NCI-H1436 treated with DMSO at 0.1 percent for 48 hours (cell line): ENCODE results near the gene USP3.

Experiments used
- DNase-seq: peaks from one replicate; lab custom pipeline; 2025; lab: John Stamatoyannopoulos, UW

Gene USP3

DNA sequence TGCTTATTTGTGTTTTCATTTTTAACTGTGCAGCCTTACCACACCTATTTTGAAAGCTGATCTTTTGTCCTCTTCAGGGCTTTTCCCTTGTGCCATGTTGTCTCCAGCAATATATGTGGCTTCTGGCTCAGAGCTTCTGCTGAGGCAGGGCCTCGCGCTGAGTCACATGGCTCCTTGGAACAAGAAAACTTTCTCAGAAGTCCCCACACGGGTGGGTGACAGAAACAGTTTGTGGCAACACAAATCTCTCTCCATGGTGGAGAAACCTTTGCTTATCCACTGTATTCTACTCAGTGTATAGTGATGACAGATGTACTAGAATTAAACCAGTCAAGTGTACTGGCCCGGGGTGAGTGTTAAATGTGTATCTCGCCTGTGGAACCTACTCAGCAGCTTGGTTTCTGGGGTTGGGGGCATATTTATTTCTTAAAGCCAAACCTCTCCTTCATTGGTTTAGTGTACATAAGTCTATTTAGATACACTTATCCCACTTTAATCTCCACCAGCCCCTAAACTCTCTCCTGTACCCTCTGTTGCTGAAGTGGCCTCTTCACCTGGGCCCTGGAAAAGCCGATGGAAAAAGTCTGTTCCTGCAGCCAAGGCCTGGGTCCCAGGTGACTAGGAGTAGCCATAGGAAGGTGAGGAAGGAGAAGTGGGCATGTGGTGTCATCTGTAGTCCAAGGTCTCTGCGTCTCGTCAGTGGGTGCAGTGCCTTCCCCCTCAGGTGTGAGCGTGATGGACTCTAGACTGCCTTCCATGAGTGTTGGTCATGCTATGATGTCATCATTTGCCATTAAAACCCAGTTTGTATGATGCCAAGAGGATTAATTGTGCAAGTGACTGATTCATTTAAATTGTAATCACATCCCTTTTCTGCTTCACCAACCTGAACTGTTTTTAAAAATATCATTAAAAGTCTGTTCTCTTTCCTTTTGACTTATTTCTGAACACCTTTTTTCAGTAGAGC is 89.6 kb downstream of the USP3 start:
- DNase-seq, result no peak

DNA sequence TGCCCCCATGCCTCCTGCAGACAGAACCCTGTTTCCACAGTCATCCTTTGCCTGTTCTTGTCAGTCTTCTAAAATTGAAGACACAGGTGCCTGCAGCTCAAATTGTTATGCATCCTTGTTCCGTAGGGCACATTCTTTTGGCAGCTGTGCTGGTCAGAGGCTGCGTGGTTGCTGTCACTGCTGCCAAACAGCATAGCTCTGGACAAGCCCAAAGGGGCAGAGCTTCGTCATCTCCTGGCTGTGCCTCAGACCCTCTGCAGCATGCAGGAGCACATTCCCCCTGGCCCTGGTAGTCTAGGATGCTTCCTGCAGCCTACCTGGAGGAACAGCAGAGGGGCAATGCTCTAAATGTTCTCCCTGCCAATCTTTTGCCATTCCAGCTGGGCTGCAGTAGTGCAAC is 90.7 kb downstream of the USP3 start:
- no peak for DNase-seq

DNA sequence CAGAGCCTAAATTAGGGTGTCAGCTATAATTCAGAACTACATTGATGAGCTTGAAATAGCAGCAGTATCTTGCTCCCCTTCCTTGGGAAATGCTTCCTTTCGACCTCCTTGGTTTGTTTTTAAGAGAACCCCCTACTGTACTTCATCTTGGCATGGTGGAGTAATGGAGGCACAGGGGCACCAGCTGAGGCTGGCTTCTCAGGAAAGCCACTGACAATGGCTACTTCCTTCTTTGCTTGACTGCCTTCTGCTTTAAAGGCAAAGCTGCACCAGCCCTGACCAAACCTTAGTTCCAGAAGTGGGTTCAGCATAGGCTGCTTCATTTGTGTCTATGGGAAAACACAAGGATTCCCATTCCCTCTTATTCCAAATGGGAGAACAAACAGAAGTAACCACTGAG is 91.3 kb downstream of the USP3 start:
- DNase-seq, result no peak

- no peak for DNase-seq
Measured at GRCh38 chr15:63596676-63597037, 92.3 kb downstream of the USP3 start.

GRCh38 chr15:63597038-63597790 is 92.8 kb downstream of the USP3 start, which contains the start of gene FBXL22:
Gene FBXL22 (plus strand): TSS chr15:63597387. CDS start chr15:63597393, 6 bp downstream.
- no peak for DNase-seq

- DNase-seq, result no peak
Measured at GRCh38 chr15:63597821-63598220, 93.4 kb downstream of the USP3 start.

DNA sequence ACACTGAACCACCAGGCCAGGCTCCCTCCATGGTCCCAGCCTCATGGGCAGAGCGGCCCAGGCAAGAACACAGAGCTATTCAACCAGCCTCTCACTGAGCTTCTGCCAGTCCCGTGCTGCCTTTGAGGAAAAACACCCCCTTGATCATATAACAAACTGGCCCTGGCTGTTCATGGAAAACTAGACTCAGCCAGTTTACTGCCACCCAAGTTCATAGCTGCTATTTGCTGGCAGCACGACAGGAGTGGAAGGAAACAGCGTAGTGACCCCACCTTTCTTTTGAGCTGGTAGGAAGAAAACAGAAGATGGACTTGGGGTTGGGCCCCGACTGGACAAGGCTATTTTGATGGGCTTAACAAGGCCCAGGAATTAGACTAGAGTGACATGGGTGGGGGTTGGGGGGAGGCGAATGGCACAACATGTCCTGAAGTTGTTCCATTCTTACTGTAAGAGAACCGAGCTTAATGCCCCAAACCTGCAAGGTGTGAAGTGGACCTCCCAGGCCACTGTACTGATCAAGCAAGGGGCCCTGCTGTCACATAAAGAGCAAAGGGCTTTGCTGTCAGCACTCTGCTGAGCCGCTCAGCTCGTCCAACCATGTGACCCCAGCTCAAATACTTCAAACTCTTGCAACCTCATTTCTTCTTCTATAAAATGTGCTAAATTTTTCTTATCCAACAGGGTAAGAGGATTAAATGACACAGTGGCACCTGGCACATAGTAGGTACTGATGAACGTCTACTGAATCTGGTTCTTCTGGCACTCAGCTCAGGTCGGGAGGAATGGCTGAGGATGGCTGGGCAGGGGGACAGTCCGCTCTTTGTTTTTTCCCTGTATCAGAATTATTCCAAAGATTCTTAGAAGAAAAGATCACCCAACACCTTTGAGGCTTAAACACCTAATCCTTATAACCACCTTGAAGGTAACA is 94.3 kb downstream of the USP3 start:
- DNase-seq, result no peak

- DNase-seq, result no peak
Measured at GRCh38 chr15:63599401-63600000, 95.1 kb downstream of the USP3 start.

GRCh38 chr15:63600001-63600615 is 95.7 kb downstream of the USP3 start:
- no peak for DNase-seq

DNA sequence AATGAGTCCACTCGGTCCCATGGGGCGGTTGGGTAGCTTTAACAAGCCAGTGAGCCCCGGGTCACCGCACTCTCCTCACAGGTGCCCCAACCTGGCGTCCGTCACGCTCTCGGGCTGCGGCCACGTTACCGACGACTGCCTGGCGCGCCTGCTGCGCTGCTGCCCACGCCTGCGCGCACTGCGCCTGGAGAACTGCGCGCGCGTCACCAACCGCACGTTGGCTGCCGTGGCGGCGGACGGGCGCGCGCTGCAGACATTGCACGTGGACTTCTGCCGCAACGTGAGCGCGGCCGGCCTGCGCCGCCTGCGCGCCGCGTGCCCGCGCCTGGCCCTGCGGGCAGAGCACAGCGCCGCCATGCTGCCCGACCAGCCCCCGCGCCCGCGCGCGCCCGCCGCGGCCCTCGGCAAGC is 96.2 kb downstream of the USP3 start:
- DNase-seq, result no peak

GRCh38 chr15:63601026-63601703 is 96.8 kb downstream of the USP3 start:
- no peak for DNase-seq

- peak; percentile 25 for DNase-seq
Measured at GRCh38 chr15:63601704-63602185, 97.4 kb downstream of the USP3 start.

GRCh38 chr15:63602595-63602994 is 98.2 kb downstream of the USP3 start:
- no peak for DNase-seq

- DNase-seq, result no peak
Measured at GRCh38 chr15:63603516-63603915, 99.1 kb downstream of the USP3 start.

- no peak for DNase-seq
Measured at GRCh38 chr15:63604281-63604680, 99.9 kb downstream of the USP3 start.

DNA sequence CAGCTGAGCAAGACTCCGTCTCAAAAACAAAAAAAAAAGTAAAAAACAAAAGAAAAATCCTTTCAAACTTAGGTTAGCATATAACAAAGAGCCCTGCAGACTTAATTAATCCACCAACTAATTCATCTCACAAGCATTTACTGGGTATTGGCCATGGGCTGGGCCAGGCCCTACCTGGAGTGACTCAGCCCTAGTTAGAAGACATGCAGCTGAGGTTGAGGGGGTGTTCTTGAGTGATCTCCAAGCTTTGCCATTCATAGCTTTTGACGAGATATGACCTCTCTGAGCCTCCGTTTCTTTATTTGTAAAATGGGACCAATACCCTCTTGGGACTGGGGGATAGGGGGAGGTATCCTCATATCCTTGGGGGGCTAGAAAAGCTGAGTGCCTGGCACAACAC is 100.6 kb downstream of the USP3 start:
- no peak for DNase-seq

DNA sequence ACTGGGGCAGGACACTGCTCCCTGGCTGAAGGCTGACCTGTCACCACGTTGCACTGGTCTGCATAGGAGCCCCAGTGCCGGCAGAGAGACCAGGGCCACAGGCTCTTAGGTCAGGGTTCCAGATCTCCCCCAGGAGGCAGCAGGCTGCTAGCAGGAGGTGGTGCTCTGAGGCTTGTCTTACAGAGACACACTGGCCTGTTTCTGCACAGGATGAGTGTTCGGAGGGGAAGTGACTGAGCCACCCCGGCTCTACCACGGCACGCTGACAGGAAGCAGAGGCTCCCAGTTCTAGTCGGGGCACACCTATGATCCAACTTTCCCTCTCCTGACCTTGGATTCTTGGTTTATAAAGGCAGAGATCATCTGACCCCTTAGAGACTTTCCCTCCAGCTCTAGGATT is 101.4 kb downstream of the USP3 start:
- no peak for DNase-seq

DNA sequence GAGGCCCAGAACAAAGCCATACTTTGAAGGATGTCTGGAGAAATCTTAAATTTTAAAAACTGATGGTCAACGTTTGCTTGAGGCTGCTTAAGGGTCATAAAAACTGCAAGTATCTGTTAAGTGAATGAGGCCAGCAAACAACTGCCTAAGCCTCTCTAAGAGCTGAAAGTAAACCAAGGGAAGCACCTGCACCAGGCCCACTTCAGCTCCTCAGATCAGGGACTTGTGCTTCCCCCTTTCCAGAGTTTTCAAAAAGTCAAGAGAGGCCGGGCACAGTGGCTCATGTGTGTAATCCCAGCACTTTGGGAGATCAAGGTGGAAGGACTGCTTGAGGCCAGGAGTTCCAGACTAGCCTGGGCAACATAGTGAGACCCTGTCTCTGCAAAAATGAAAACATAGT is 101.9 kb downstream of the USP3 start:
- no peak for DNase-seq

- no peak for DNase-seq
Measured at GRCh38 chr15:63608989-63609388, 104.6 kb downstream of the USP3 start.

GRCh38 chr15:63609448-63609847 is 105.1 kb downstream of the USP3 start:
- DNase-seq, result no peak
